Osteoblast (primary cell): ENCODE results near the gene LMAN2L. TPM values are rescaled to one million over a fixed set of nuclear protein-coding genes. Genes with fewer than 3 reads are reported as not detected.

ENCODE experiments used
- DNase-seq: peaks from one replicate; pipeline ENCODE4 v3.0.0; 2011; ENCODE audit warnings: low spot score, mixed read lengths; ENCODE audit not compliant: insufficient read length; ENCODE audit errors: missing footprints
- H2AFZ ChIP-seq: 2 replicates; pipeline ENCODE4 v1.6.0; 2011; ENCODE audit warnings: mild to moderate bottlenecking, low read length
- H3K27ac ChIP-seq: 2 replicates; pipeline ENCODE4 v1.5.1; 2011; ENCODE audit warnings: mild to moderate bottlenecking, low read depth, low read length, moderate library complexity
- H3K27me3 ChIP-seq: 2 replicates; pipeline ENCODE4 v1.6.0; 2012; ENCODE audit warnings: mild to moderate bottlenecking, control low read depth, inconsistent platforms, low read length, moderate library complexity; ENCODE audit not compliant: insufficient read depth
- H3K36me3 ChIP-seq: 2 replicates; pipeline ENCODE4 v1.5.1; 2011; ENCODE audit warnings: mild to moderate bottlenecking, low read length, control low read depth, moderate library complexity; ENCODE audit not compliant: insufficient read depth
- H3K4me1 ChIP-seq: 2 replicates; pipeline ENCODE4 v1.5.1; 2011; ENCODE audit warnings: mild to moderate bottlenecking, low read length, control low read depth, moderate library complexity; ENCODE audit not compliant: insufficient read depth
- H3K4me2 ChIP-seq: 2 replicates; pipeline ENCODE4 v1.6.0; 2011; ENCODE audit warnings: mild to moderate bottlenecking, low read length; ENCODE audit not compliant: insufficient read depth
- H3K4me3 ChIP-seq: fragments of 200-600 bp; sonication (generic); 3 replicates; pipeline ENCODE4 v1.5.1; 2012; ENCODE audit warnings: mild to moderate bottlenecking, low read length, inconsistent platforms; ENCODE audit not compliant: insufficient read depth
- H3K79me2 ChIP-seq: 2 replicates; pipeline ENCODE4 v1.6.0; 2012; ENCODE audit warnings: mild to moderate bottlenecking, low read length, control low read depth, inconsistent platforms; ENCODE audit not compliant: insufficient read depth
- H3K9me3 ChIP-seq: 2 replicates; pipeline ENCODE4 v1.5.1; 2011; ENCODE audit warnings: low read depth, low read length, control low read depth
- H4K20me1 ChIP-seq: 2 replicates; pipeline ENCODE4 v1.6.0; 2012; ENCODE audit warnings: mild to moderate bottlenecking, low read length, control low read depth; ENCODE audit not compliant: insufficient read depth
- total RNA-seq: library from RNA; depleted of rRNA; stranded (reverse); fragments of >200 nt; gene quantifications from 2 replicates; pipeline ENCODE4 v1.2.3, GENCODE V29; 2012
- TF ChIP-seq, protein P1 (sequence below): IDR thresholded peaks from 2 replicates; pipeline ENCODE4 v1.5.1; 2011; ENCODE audit warnings: mild to moderate bottlenecking, low read depth, low read length, moderate library complexity; ENCODE audit errors: extremely low read depth

Gene LMAN2L
- total RNA-seq, 1 donor, result 26.4 TPM

DNA sequence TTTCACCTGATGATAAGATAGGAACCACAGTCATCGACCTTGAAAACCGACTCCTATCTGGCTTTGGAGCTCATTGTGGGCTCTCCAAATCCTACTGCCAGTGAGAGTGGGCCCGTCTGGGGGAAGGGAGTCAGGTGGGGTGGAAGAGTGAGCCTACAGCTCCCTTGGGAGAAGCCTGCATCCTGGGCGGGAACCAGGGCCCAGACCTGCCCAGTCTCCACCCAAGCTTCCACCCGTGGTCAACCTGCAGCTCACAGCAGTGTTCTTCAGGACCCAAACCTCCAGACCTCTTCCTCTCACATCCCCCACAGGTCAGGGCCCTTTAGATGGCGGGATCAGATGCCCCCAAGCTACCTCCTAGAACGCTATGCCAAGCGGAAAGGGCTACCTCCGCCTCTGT lies 40.2 kb downstream of the LMAN2L start:
- H3K4me1 ChIP-seq, result no peaks in the 10 kb centered on the region
- H3K27ac ChIP-seq, result no peak overlapping the region
- no peaks in the 10 kb centered on the region for H3K79me2 ChIP-seq
- no peaks in the 10 kb centered on the region for H3K9me3 ChIP-seq
- H2AFZ ChIP-seq, result no peak overlapping the region
- no peaks in the 10 kb centered on the region for H4K20me1 ChIP-seq
- no peak overlapping the region for H3K4me2 ChIP-seq
- no peaks in the 10 kb centered on the region for H3K27me3 ChIP-seq
- no peak overlapping the region for H3K4me3 ChIP-seq
- TF ChIP-seq, protein P1, sequence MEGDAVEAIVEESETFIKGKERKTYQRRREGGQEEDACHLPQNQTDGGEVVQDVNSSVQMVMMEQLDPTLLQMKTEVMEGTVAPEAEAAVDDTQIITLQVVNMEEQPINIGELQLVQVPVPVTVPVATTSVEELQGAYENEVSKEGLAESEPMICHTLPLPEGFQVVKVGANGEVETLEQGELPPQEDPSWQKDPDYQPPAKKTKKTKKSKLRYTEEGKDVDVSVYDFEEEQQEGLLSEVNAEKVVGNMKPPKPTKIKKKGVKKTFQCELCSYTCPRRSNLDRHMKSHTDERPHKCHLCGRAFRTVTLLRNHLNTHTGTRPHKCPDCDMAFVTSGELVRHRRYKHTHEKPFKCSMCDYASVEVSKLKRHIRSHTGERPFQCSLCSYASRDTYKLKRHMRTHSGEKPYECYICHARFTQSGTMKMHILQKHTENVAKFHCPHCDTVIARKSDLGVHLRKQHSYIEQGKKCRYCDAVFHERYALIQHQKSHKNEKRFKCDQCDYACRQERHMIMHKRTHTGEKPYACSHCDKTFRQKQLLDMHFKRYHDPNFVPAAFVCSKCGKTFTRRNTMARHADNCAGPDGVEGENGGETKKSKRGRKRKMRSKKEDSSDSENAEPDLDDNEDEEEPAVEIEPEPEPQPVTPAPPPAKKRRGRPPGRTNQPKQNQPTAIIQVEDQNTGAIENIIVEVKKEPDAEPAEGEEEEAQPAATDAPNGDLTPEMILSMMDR, result no peak
- no peak for DNase-seq
- no peaks in the 10 kb centered on the region for H3K36me3 ChIP-seq

DNA sequence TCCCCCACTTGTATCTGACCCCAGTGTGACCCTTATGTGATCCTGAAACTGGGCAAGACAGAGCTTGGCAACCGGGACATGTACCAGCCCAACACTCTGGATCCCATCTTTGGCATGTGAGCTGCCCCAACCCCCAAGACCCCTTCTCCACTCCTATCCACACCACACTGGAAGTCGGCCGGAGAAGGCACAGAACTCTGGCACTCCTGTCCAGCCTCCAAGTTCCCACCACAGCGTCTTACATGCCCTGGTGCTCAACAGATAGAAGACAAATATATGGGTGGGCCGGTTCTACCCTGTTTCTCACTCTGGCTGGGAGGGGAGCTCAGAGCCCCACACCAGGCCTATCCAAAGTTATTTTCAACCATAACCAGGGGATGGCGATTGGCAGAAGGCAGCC lies 40.8 kb downstream of the LMAN2L start:
- no peak overlapping the region for H3K4me3 ChIP-seq
- H3K9me3 ChIP-seq, result no peaks in the 10 kb centered on the region
- no peaks in the 10 kb centered on the region for H3K4me1 ChIP-seq
- TF ChIP-seq, protein P1, result no peak
- H4K20me1 ChIP-seq, result no peaks in the 10 kb centered on the region
- H3K36me3 ChIP-seq, result no peaks in the 10 kb centered on the region
- no peak overlapping the region for H2AFZ ChIP-seq
- no peak overlapping the region for H3K27ac ChIP-seq
- H3K4me2 ChIP-seq, result no peak overlapping the region
- H3K27me3 ChIP-seq, result no peaks in the 10 kb centered on the region
- H3K79me2 ChIP-seq, result no peaks in the 10 kb centered on the region
- DNase-seq, result no peak

DNA sequence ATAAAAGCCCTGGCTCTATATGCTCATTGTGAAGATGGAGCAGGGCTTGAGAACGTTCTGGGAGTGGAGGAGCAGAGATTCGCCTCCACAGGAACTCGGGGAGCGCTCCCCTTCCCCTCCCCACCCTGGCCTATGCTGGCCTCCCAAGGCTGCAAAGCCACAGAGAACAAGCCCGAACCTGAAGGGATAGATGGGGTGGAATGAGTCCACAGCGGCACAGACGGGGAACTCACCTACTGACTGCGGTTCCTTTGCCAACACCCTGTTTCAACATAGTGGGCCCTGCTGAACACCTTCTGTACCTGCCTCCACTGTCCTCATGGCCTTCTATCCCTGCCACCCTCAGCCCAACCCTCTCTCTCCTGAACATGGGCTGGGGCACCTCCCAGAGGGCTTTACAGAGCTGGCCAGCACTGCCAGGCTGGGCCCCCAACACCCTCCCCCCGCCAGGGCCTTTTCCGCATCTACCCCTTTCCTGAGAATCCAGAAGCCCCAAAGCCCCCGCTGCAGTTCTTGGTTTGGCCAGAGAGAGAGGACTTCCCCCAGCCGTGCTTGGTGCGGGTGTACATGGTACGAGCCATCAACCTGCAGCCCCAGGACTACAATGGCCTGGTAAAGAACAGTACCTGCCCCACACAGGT lies 41.5 kb downstream of the LMAN2L start:
- no peaks in the 10 kb centered on the region for H3K4me1 ChIP-seq
- H3K9me3 ChIP-seq, result no peaks in the 10 kb centered on the region
- no peaks in the 10 kb centered on the region for H3K36me3 ChIP-seq
- TF ChIP-seq, protein P1, result no peak
- no peak for DNase-seq
- H2AFZ ChIP-seq, result no peak overlapping the region
- H4K20me1 ChIP-seq, result no peaks in the 10 kb centered on the region
- no peak overlapping the region for H3K27ac ChIP-seq
- H3K4me2 ChIP-seq, result no peak overlapping the region
- H3K27me3 ChIP-seq, result no peaks in the 10 kb centered on the region
- no peak overlapping the region for H3K4me3 ChIP-seq
- H3K79me2 ChIP-seq, result no peaks in the 10 kb centered on the region

DNA sequence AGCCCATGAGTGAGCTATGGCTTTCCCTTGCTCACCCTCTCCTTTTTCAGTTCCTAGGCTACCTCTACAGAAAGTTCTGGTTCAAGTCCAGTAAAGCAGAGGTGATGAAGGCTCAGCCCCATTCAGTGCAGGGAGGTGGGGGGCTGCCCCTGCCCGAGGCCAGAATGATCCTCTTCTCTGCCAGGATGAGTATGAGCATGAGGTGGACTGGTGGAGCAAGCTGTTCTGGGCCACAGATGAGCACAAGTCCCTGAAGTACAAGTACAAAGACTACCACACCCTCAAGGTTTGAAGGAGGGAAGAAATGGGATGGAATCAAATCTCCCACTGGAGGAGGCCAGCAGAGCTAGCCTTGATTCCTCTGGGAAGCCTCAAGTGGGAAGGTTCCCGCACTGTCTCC lies 42.4 kb downstream of the LMAN2L start:
- no peaks in the 10 kb centered on the region for H3K36me3 ChIP-seq
- no peak overlapping the region for H2AFZ ChIP-seq
- TF ChIP-seq, protein P1, result no peak
- no peak for DNase-seq
- no peaks in the 10 kb centered on the region for H3K27me3 ChIP-seq
- H3K4me3 ChIP-seq, result no peak overlapping the region
- no peaks in the 10 kb centered on the region for H3K79me2 ChIP-seq
- no peak overlapping the region for H3K27ac ChIP-seq
- H3K9me3 ChIP-seq, result no peaks in the 10 kb centered on the region
- no peaks in the 10 kb centered on the region for H3K4me1 ChIP-seq
- H4K20me1 ChIP-seq, result no peaks in the 10 kb centered on the region
- no peak overlapping the region for H3K4me2 ChIP-seq
